Measurements from ENCODE around the gene COG6.

The COG6 gene

DNA sequence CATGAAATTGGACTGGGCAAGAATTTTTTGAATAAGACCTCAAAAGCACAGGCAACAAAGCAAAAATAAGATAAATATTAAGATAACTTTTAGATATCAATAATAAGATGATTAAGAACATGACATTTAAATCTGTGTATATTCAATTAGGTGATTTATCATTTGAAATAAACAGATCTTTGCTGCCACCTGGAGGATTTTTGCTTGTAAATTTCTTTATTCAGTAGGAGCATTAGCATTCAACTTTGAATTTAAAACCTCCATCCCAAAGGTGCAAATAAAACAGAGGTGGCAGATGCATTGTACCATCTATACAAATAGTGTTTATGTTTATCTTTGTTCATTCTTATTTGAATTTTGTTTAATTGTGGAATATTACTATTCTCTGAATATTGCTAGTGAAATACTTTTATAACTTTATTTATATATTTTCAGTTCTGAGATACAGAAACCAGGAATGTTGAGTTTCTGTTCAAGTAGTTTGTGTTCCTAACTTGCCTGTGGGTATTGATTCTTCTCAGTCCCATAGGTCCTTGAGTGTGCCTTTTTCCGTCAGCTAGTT, 20.9 kb downstream of the COG6 start:
- in situ Hi-C loops (cut with MboI; ENCODE audit: low sequenced_read_pairs): loop anchor here (25.0 kb wide), 1 partner anchor 1011 kb away; no protein-coding TSS in a partner anchor

GRCh38 chr13:39682310-39682709, 26.8 kb downstream of the COG6 start:
- in situ Hi-C loops (cut with MboI; ENCODE audit: low sequenced_read_pairs): loop anchor here (25.0 kb wide), 1 partner anchor 1005 kb away; no protein-coding TSS in a partner anchor

DNA sequence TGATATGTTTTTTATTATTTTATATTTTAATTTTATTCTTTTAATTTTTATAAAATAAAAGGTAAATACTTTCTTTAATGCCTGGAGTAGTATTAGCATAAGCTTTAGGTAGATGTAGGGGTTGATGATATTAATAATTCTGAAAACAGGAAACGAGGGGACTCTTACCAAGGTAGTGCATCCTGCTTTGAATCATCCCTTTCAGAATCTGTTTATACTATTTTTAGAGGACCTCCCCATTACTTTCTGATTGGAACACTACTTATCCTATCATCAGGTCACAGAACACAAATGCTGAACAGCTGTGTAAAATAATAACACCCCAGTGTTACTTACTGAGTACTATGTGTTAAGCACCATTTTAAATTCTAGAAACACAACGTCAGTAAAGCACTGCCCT, 27.3 kb downstream of the COG6 start:
- in situ Hi-C loops (cut with MboI; ENCODE audit: low sequenced_read_pairs): loop anchor here (25.0 kb wide), 1 partner anchor 1005 kb away; no protein-coding TSS in a partner anchor

DNA sequence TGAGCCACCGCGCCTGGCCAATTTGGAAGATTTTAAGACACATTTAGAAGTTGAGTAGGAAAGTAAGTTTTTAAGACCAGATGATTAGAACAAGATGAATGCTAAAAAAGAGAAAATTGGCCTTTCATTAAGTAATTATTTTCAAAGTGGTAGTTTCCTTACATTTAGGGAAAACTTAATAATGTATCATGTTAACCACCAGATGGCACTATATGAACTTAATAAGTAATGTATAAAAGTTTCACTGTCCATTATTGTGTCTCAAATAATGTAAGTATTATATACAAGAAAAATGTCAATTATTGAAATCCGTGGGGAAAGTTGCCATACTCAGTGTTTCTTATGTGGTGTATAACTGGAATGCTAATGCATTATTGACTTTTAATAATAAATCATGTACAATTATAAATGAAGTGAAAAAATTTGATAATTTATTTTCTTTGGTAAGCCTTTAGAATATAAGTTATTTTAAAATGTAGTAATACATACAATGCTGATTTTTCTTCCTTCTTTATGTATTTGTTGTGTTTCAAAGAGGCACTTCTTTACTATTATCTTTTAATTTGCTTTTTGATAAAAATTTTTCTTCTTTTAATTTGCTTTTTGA, 29.2 kb downstream of the COG6 start:
- in situ Hi-C loops (cut with MboI; ENCODE audit: low sequenced_read_pairs): loop anchor here (25.0 kb wide), 1 partner anchor 1003 kb away; no protein-coding TSS in a partner anchor

DNA sequence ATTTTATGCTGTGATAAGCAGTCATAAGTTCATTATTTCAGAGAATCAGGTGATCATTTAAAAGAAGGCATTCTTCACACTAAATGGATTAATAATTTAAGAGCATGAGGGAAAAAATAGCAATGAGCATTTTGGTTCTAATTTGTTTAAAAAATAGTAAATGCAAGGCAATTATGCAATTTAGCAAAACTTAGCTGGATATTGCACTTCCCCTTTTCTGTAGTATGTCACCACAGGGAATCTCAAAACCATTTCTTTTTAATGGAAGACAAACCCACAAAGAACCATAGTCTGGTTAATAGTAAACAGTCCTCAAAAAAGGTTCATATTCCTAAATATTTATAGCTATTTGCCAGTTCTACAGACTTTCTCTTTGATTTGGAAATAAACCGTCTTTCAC, 30.2 kb downstream of the COG6 start:
- in situ Hi-C loops (cut with MboI; ENCODE audit: low sequenced_read_pairs): loop anchor here (25.0 kb wide), 1 partner anchor 1002 kb away; no protein-coding TSS in a partner anchor

- in situ Hi-C loops (cut with MboI; ENCODE audit: low sequenced_read_pairs): loop anchor here (25.0 kb wide), 1 partner anchor 999 kb away; no protein-coding TSS in a partner anchor
These were observed 32.8 kb downstream of the COG6 start for GRCh38 chr13:39688278-39688677.

- in situ Hi-C loops (cut with MboI; ENCODE audit: low sequenced_read_pairs): loop anchor here (25.0 kb wide), 1 partner anchor 998 kb away; no protein-coding TSS in a partner anchor
These were observed 33.4 kb downstream of the COG6 start for GRCh38 chr13:39688699-39689405.

- in situ Hi-C loops (cut with MboI; ENCODE audit: low sequenced_read_pairs): loop anchor here (25.0 kb wide), 1 partner anchor 994 kb away; no protein-coding TSS in a partner anchor
These were observed 37.4 kb downstream of the COG6 start for GRCh38 chr13:39692660-39693438.

DNA sequence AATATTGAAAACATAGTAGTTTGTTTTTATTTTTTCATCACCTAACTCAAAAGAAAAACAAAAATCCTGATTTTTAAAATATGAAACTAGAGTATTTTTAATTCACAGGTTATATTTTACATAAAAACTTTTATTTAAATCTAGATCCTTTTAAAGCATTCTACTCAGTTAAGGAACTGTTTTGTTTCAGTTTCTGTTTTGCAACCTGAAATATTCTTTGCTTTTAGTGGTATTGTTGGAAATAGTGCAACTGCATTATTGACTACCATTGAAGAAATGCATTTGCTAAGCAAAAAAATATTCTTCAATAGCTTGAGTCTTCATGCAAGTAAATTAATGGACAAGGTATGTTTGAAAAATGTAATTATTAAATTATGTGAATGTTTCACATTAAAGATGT, 43.8 kb downstream of the COG6 start:
- in situ Hi-C loops (cut with MboI; ENCODE audit: low sequenced_read_pairs): loop anchor here (25.0 kb wide), 1 partner anchor 988 kb away; no protein-coding TSS in a partner anchor

DNA sequence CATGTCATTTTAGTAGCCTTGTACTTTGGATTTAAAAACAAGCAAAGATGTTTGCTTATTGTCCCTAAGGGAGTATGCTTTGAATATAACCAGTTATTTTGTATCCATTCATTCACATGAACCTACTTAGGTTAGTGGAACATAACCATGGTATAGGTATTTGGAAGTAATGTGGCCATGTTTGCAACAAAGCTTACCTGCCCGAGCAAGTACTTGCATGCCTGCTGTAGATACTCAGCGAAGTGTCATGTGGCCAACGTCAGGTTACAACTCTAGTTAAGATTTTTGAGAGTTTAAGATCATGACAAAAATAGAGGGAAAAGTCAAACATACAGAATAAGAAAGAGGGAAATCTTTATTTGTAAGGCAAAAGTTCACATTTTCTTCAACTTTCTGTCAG, 57.2 kb downstream of the COG6 start:
- in situ Hi-C loops (cut with MboI; ENCODE audit: low sequenced_read_pairs): no loop called here

- in situ Hi-C loops (cut with MboI; ENCODE audit: low sequenced_read_pairs): no loop called here
These were observed 73.7 kb downstream of the COG6 start for GRCh38 chr13:39729156-39729555.

DNA sequence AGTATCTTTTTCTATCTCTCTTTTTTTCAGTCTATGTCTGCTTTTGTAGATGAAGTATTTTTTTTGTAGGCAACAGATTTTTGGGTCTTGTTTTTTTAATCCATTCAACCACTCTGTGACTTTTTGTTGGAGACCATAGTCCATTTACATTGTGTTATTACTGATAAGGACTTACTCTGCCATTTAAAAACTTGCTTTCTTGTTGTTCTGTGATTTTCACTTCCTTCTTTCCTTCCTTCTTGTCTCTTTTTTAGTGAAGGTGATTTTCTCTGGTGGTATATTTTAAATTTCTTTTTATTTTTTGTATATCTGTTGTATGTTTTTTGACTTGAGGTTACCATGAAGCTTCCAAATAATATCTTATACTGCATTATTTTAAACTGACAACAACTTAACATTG, 79.5 kb downstream of the COG6 start:
- in situ Hi-C loops (cut with MboI; ENCODE audit: low sequenced_read_pairs): no loop called here

- in situ Hi-C loops (cut with MboI; ENCODE audit: low sequenced_read_pairs): no loop called here
These were observed 81.6 kb downstream of the COG6 start for GRCh38 chr13:39737047-39737446.

GRCh38 chr13:39740761-39741160, 85.3 kb downstream of the COG6 start:
- in situ Hi-C loops (cut with MboI; ENCODE audit: low sequenced_read_pairs): no loop called here

DNA sequence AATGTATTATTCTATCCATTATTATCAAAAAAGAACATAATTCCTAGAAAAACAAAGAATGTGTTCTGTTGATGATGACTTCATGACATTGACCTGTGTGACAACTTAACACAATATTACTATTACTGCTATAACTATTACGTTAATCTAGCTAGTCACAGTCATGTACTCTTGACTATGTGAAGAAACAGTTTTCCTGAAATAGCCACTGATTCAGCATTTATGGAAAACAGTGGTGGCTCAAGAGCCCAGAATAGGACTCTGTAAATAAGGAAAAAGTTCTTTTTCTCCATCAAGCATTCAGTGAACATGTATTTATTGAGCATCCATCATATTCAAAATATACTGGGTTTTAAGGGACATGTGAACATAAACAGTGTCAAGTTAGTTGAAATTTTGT, 93.5 kb downstream of the COG6 start:
- in situ Hi-C loops (cut with MboI; ENCODE audit: low sequenced_read_pairs): no loop called here

- in situ Hi-C loops (cut with MboI; ENCODE audit: low sequenced_read_pairs): no loop called here
These were observed 94.1 kb downstream of the COG6 start for GRCh38 chr13:39749528-39749927.

DNA sequence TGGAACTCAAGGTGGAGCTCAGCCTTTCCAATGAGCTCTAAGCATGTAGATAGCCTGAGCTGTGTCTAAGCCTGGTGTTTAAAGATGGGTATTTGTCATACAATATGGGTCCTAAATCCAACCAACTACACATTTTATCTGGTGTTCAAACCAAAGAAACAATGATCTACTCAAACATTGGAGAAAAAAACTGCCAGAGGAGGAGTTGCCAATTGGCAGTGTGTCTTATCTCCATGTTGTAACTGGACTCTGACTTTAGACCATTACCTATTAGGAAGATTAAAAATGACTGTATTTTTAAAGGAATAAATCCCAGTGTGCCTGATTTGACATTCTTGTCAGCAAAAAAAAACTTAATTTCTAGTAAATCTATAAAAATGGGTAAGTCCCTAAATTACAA, 96.3 kb downstream of the COG6 start:
- in situ Hi-C loops (cut with MboI; ENCODE audit: low sequenced_read_pairs): no loop called here

DNA sequence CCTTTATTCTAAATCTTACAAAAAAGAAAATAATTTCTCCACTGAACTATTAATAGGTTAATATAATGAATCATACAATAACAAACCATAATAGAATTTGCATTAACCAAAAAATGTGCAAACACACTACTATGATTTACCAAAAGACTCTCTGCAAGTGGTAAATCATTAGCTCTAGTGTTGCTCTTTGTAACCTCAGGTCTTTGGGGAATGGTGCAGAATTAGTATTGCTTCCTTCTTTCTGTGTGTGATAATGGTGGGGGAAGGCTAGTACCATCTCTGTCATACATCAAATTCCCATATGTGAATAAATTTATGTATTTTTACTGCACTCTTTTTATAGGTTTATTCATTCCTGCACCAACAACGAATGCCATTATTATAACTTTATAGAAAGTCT, 105.1 kb downstream of the COG6 start:
- in situ Hi-C loops (cut with MboI; ENCODE audit: low sequenced_read_pairs): no loop called here

DNA sequence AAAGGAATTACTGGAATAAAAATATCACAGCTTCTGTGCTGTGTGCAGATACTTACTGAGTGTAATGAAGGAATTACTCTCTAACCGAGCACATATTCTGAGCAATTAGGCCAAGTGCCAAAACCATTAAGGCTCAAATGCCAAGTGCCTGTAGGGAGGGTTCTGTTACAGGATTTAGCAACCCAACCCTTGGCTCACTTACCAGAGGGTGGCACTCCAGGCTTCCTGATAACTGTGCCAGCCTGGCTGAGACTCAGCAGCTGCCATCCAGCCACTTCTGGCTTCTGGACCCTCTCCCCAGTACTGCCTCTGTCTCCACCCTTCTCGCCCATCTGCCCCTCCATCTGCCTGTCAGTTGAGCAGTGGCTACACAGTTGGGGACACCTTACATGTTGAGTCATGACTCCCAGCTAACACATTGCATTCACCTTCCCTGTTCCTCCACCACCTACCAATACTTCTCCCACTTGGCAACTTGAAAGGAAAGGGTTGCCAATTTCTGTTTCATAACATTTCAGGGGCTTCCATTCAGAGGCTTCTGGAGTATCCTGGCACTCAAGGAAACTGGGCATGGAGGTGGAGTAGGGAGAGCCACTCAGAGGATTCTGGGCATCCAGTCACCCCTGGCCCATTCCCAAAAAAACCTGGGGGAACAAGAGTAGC, 110.5 kb downstream of the COG6 start:
- in situ Hi-C loops (cut with MboI; ENCODE audit: low sequenced_read_pairs): no loop called here

- in situ Hi-C loops (cut with MboI; ENCODE audit: low sequenced_read_pairs): no loop called here
These were observed 111.1 kb downstream of the COG6 start for GRCh38 chr13:39766464-39767158.
